GM12891 (cell line): ENCODE results near the gene SCGB1C2.

Experiments
- POLR2A ChIP-seq: IDR thresholded peaks from 2 replicates; pipeline ENCODE4 v1.6.1; 2011; ENCODE audit warnings: low read depth, low read length, control low read depth
- POLR2AphosphoS5 ChIP-seq: IDR thresholded peaks from 2 replicates; pipeline ENCODE4 v1.6.1; 2011; ENCODE audit warnings: low read depth, low read length, control low read depth
- POU2F2 ChIP-seq: IDR thresholded peaks from 2 replicates; pipeline ENCODE4 v1.6.1; 2011; ENCODE audit warnings: low read depth, mild to moderate bottlenecking, control low read depth, low read length, moderate library complexity
- SPI1 ChIP-seq: IDR thresholded peaks from 2 replicates; pipeline ENCODE4 v1.6.1; 2011; ENCODE audit warnings: low read depth, low read length, control low read depth
- TAF1 ChIP-seq: IDR thresholded peaks from 2 replicates; pipeline ENCODE4 v1.6.1; 2011; ENCODE audit warnings: low read depth, low read length, control low read depth

- TF ChIP-seq POLR2A (no peak), POLR2AphosphoS5 (no peak), TAF1 (no peak), SPI1 (no peak), POU2F2 (no peak)
These were observed 43.2 kb downstream of the SCGB1C2 start for GRCh38 chr17:180381-181244.
